ENCODE results near the gene EMC7. TPM values are rescaled to one million over a fixed set of nuclear protein-coding genes. Genes with fewer than 3 reads are reported as not detected.
"Not testable (repeated sequence)": the region's sequence is repeated elsewhere in the genome, so short reads cannot be mapped to it uniquely, and the experiment has no call there.

The EMC7 gene
- total RNA-seq, result 10 to 100 TPM; 75.7 to 77.6 TPM

- H3K27ac Mint-ChIP-seq, result peak within 1 kb of the TSS; percentile 96
- peaks cover 3 to 6% of the 10 kb centered on the region in 2 donors for H3K9me3 Mint-ChIP-seq
- DNase-seq, result peak; percentile 98 to 100
- peak within 1 kb of the TSS; percentile 96 to 100 for H3K4me3 Mint-ChIP-seq
- peaks cover 7 to 22% of the 10 kb centered on the region in 2 donors for H3K36me3 Mint-ChIP-seq (ENCODE audit: insufficient read depth in 2 of 2)
- ATAC-seq (replicated peaks in 1 of 2), result peak; percentile 99
- H3K27me3 Mint-ChIP-seq (ENCODE audit: low read depth), result no peaks in the 10 kb centered on the region
- peaks cover 25% of the 10 kb centered on the region for H3K4me1 Mint-ChIP-seq (ENCODE audit: low read depth)
Observed at GRCh38 chr15:34101366-34102174, at the start of gene EMC7, which contains the start of gene PGBD4. EMC7 (minus strand) TSS chr15:34101862; CDS start chr15:34101839, 23 bp downstream. PGBD4 (plus strand) TSS chr15:34102083; CDS start chr15:34102532, 449 bp downstream.

GRCh38 chr15:34147371-34148140 lies 45.9 kb upstream of the EMC7 start:
- ATAC-seq (replicated peaks in 1 of 2), result no peak
- H3K36me3 Mint-ChIP-seq (ENCODE audit: insufficient read depth in 2 of 2), result peaks cover 7 to 9% of the 10 kb centered on the region in 2 donors

GRCh38 chr15:34133511-34133910 lies 31.8 kb upstream of the EMC7 start:
- no peaks in the 10 kb centered on the region for H3K27me3 Mint-ChIP-seq (ENCODE audit: low read depth)
- H3K4me3 Mint-ChIP-seq, result no peak overlapping the region
- no peaks in the 10 kb centered on the region for H3K9me3 Mint-ChIP-seq
- H3K27ac Mint-ChIP-seq, result no peak overlapping the region
- DNase-seq (no peak), ATAC-seq (replicated peaks in 1 of 2) (no peak)
- no peaks in the 10 kb centered on the region for H3K4me1 Mint-ChIP-seq (ENCODE audit: low read depth)
- no peaks in the 10 kb centered on the region for H3K36me3 Mint-ChIP-seq (ENCODE audit: insufficient read depth in 2 of 2)

More at GRCh38 chr15:34147371-34148140, 45.9 kb upstream of the EMC7 start:
- Mint-ChIP-seq H3K9me3 (no peaks in the 10 kb centered on the region), H3K4me1 (ENCODE audit: low read depth) (no peaks in the 10 kb centered on the region), H3K27me3 (ENCODE audit: low read depth) (no peaks in the 10 kb centered on the region), H3K27ac (no peak overlapping the region), H3K4me3 (no peak overlapping the region)
- no peak for DNase-seq

- no peaks in the 10 kb centered on the region for H3K4me1 Mint-ChIP-seq (ENCODE audit: low read depth)
- H3K27me3 Mint-ChIP-seq (ENCODE audit: low read depth), result no peaks in the 10 kb centered on the region
- ATAC-seq (replicated peaks in 1 of 2) (no peak), DNase-seq (no peak)
- no peak overlapping the region for H3K27ac Mint-ChIP-seq
- H3K36me3 Mint-ChIP-seq (ENCODE audit: insufficient read depth in 2 of 2), result no peaks in the 10 kb centered on the region
- H3K9me3 Mint-ChIP-seq, result peaks cover 0 to under 1% of the 10 kb centered on the region in 2 donors
- H3K4me3 Mint-ChIP-seq, result no peak overlapping the region
Observed at GRCh38 chr15:34132881-34133280, 31.2 kb upstream of the EMC7 start.

- H3K4me1 Mint-ChIP-seq (ENCODE audit: low read depth), result no peaks in the 10 kb centered on the region
- H3K9me3 Mint-ChIP-seq, result peaks cover 0 to 3% of the 10 kb centered on the region in 2 donors
- no peak overlapping the region for H3K4me3 Mint-ChIP-seq
- no peak for DNase-seq
- H3K36me3 Mint-ChIP-seq (ENCODE audit: insufficient read depth in 2 of 2), result no peaks in the 10 kb centered on the region
- H3K27ac Mint-ChIP-seq, result no peak overlapping the region
- ATAC-seq (replicated peaks in 1 of 2), result no peak
- no peaks in the 10 kb centered on the region for H3K27me3 Mint-ChIP-seq (ENCODE audit: low read depth)
Observed at GRCh38 chr15:34128898-34129297, 27.2 kb upstream of the EMC7 start.

- H3K27ac Mint-ChIP-seq, result no peak overlapping the region
- H3K27me3 Mint-ChIP-seq (ENCODE audit: low read depth), result no peaks in the 10 kb centered on the region
- no peak overlapping the region for H3K4me3 Mint-ChIP-seq
- DNase-seq, result no peak
- H3K4me1 Mint-ChIP-seq (ENCODE audit: low read depth), result no peaks in the 10 kb centered on the region
- no peak for ATAC-seq (replicated peaks in 1 of 2)
- H3K36me3 Mint-ChIP-seq (ENCODE audit: insufficient read depth in 2 of 2), result no peaks in the 10 kb centered on the region
- H3K9me3 Mint-ChIP-seq, result peaks cover 0 to 3% of the 10 kb centered on the region in 2 donors
Observed at GRCh38 chr15:34126522-34126921, 24.9 kb upstream of the EMC7 start.

GRCh38 chr15:34125945-34126344 lies 24.3 kb upstream of the EMC7 start:
- Mint-ChIP-seq H3K36me3 (ENCODE audit: insufficient read depth in 2 of 2) (no peaks in the 10 kb centered on the region), H3K27me3 (ENCODE audit: low read depth) (peaks cover 3% of the 10 kb centered on the region), H3K4me3 (no peak overlapping the region), H3K4me1 (ENCODE audit: low read depth) (no peaks in the 10 kb centered on the region), H3K27ac (no peak overlapping the region), H3K9me3 (peaks cover 0 to 3% of the 10 kb centered on the region in 2 donors)
- DNase-seq, result no peak
- no peak for ATAC-seq (replicated peaks in 1 of 2)

GRCh38 chr15:34124651-34125050 lies 23.0 kb upstream of the EMC7 start:
- ATAC-seq (replicated peaks in 1 of 2), result no peak
- Mint-ChIP-seq H3K4me1 (ENCODE audit: low read depth) (no peaks in the 10 kb centered on the region), H3K36me3 (ENCODE audit: insufficient read depth in 2 of 2) (no peaks in the 10 kb centered on the region), H3K27me3 (ENCODE audit: low read depth) (peaks cover 13% of the 10 kb centered on the region), H3K4me3 (no peak overlapping the region), H3K9me3 (peaks cover 0 to 3% of the 10 kb centered on the region in 2 donors), H3K27ac (no peak overlapping the region)
- no peak for DNase-seq

- Mint-ChIP-seq H3K27me3 (ENCODE audit: low read depth) (peaks cover 13% of the 10 kb centered on the region), H3K9me3 (peaks cover 0 to 2% of the 10 kb centered on the region in 2 donors), H3K27ac (no peak overlapping the region), H3K4me3 (no peak overlapping the region), H3K36me3 (ENCODE audit: insufficient read depth in 2 of 2) (no peaks in the 10 kb centered on the region), H3K4me1 (ENCODE audit: low read depth) (no peaks in the 10 kb centered on the region)
- DNase-seq, result no peak
- ATAC-seq (replicated peaks in 1 of 2), result no peak
Observed at GRCh38 chr15:34122771-34123183, 21.1 kb upstream of the EMC7 start.

GRCh38 chr15:34121786-34122185 lies 20.1 kb upstream of the EMC7 start:
- not testable (repeated sequence) for H3K9me3 Mint-ChIP-seq; H3K4me1 Mint-ChIP-seq (ENCODE audit: low read depth); ATAC-seq (replicated peaks in 1 of 2); H3K4me3 Mint-ChIP-seq; H3K27ac Mint-ChIP-seq; DNase-seq; H3K36me3 Mint-ChIP-seq (ENCODE audit: insufficient read depth in 2 of 2)
- peaks cover 13% of the 10 kb centered on the region for H3K27me3 Mint-ChIP-seq (ENCODE audit: low read depth)

GRCh38 chr15:34120420-34120819 lies 18.8 kb upstream of the EMC7 start:
- not testable (repeated sequence) for DNase-seq; H3K9me3 Mint-ChIP-seq; H3K27ac Mint-ChIP-seq; H3K4me1 Mint-ChIP-seq (ENCODE audit: low read depth); ATAC-seq (replicated peaks in 1 of 2); H3K4me3 Mint-ChIP-seq; H3K36me3 Mint-ChIP-seq (ENCODE audit: insufficient read depth in 2 of 2)
- H3K27me3 Mint-ChIP-seq (ENCODE audit: low read depth), result peaks cover 13% of the 10 kb centered on the region

GRCh38 chr15:34119291-34119690 lies 17.6 kb upstream of the EMC7 start:
- Mint-ChIP-seq H3K36me3 (ENCODE audit: insufficient read depth in 2 of 2) (no peaks in the 10 kb centered on the region), H3K4me1 (ENCODE audit: low read depth) (no peaks in the 10 kb centered on the region), H3K27me3 (ENCODE audit: low read depth) (peaks cover 20% of the 10 kb centered on the region), H3K4me3 (no peak overlapping the region), H3K27ac (no peak overlapping the region), H3K9me3 (no peaks in the 10 kb centered on the region)
- ATAC-seq (replicated peaks in 1 of 2) (no peak), DNase-seq (no peak)

- no peak overlapping the region for H3K27ac Mint-ChIP-seq
- DNase-seq (no peak), ATAC-seq (replicated peaks in 1 of 2) (no peak)
- no peaks in the 10 kb centered on the region for H3K4me1 Mint-ChIP-seq (ENCODE audit: low read depth)
- H3K9me3 Mint-ChIP-seq, result no peaks in the 10 kb centered on the region
- no peak overlapping the region for H3K4me3 Mint-ChIP-seq
- peaks cover 27% of the 10 kb centered on the region for H3K27me3 Mint-ChIP-seq (ENCODE audit: low read depth)
- H3K36me3 Mint-ChIP-seq (ENCODE audit: insufficient read depth in 2 of 2), result no peaks in the 10 kb centered on the region
Observed at GRCh38 chr15:34116620-34117019, 15.0 kb upstream of the EMC7 start.
